HCT116 (cell line): ENCODE measurements around the gene HSD17B12. TPM values are rescaled to one million over a fixed set of nuclear protein-coding genes. Genes with fewer than 3 reads are reported as not detected.

Experiments
- ATAC-seq: fragments of 200-7000 bp; cut with Tn5 transposase; 2 replicates; pipeline ENCODE4 v1.9.1; 2020; ENCODE audit warnings: mild to moderate bottlenecking, moderate library complexity
- BruUV-seq: library from RNA; stranded (reverse); fragments of 400-500 nt; replicated peaks from 2 replicates; lab custom pipeline; 2021; lab: Mats Ljungman, UMichigan
- CTCF ChIA-PET: fragments of 300-600 bp; sonication (Branson Sonifier 250); formaldehyde crosslinking; loops from one replicate; lab custom pipeline; 2021; ENCODE audit warnings: antibody characterized with exemption; lab: Charles Lee
- POLR2A ChIA-PET: fragments of 300-600, 350-600 bp; sonication (Branson Sonifier 250); formaldehyde crosslinking; loops from one replicate; lab custom pipeline; 2021; ENCODE audit warnings: antibody characterized with exemption; lab: Charles Lee
- RAD21 ChIA-PET, 2 experiments: fragments of 300-600 bp; sonication (Branson Sonifier 250); formaldehyde crosslinking; loops; one replicate each; lab custom pipeline; 2023; ENCODE audit warnings: low total read pairs in 2 of 2; ENCODE audit not compliant: uncharacterized antibody in 2 of 2, unreplicated experiment in 2 of 2, low non-redundant PET in 1 of 2; lab: Charles Lee
- DNase-seq: peaks from one replicate; pipeline ENCODE4 v3.0.0-alpha.2; 2010; ENCODE audit warnings: low read depth, low spot score
- H2AFZ ChIP-seq: fragments of 200-600 bp; shearing (Covaris generic), sonication (generic); 2 replicates; pipeline ENCODE4 v1.6.1; 2017; ENCODE audit warnings: low read depth, mixed run types, mixed read lengths, antibody characterized with exemption, low read length; ENCODE audit not compliant: poor library complexity, severe bottlenecking
- H3K27ac ChIP-seq: 2 replicates; pipeline ENCODE4 v1.5.1; 2012; ENCODE audit warnings: low read depth, low read length
- H3K27me3 ChIP-seq: fragments of 200-600 bp; sonication (generic); 2 replicates; pipeline ENCODE4 v1.6.1; 2016; ENCODE audit warnings: mixed run types, low read length, mixed read lengths; ENCODE audit not compliant: insufficient read depth
- H3K36me3 ChIP-seq, 2 experiments: fragments of 200-500 bp in 1 of 2; fragments of 200-600 bp in 1 of 2; sonication (Bioruptor generic) in 1 of 2; sonication (generic) in 1 of 2; 2 replicates each; pipeline versions ENCODE4 v1.5.1 to v1.6.1; 2014 to 2016; ENCODE audit warnings: low read length in 2 of 2, inconsistent platforms in 1 of 2, mixed read lengths in 1 of 2, mixed run types in 1 of 2; ENCODE audit not compliant: insufficient read depth in 2 of 2, control insufficient read depth in 1 of 2
- H3K4me1 ChIP-seq, 2 experiments: fragments of 200-600 bp in 1 of 2; sonication (generic) in 1 of 2; 2 replicates each; pipeline versions ENCODE4 v1.5.1 to v1.6.1; 2012 to 2017; ENCODE audit warnings: low read length in 2 of 2, inconsistent platforms in 1 of 2, mild to moderate bottlenecking in 1 of 2, mixed read lengths in 1 of 2, mixed run types in 1 of 2, moderate library complexity in 1 of 2; ENCODE audit not compliant: insufficient read depth in 2 of 2, control insufficient read depth in 1 of 2
- H3K4me2 ChIP-seq: fragments of 200-600 bp; sonication (generic); 2 replicates; pipeline ENCODE4 v1.6.1; 2017; ENCODE audit warnings: mixed run types, low read length, mixed read lengths
- H3K4me3 ChIP-seq, 2 experiments: fragments of 200-600 bp in 1 of 2; sonication (generic) in 1 of 2; replicated peaks in 1 of 2; 2 replicates each; pipeline ENCODE4 v1.5.1; 2011 to 2016; ENCODE audit warnings: low read length in 2 of 2, control low read depth in 1 of 2, low read depth in 1 of 2, mild to moderate bottlenecking in 1 of 2, mixed read lengths in 1 of 2, mixed run types in 1 of 2
- H3K79me2 ChIP-seq: fragments of 200-600 bp; sonication (generic); 2 replicates; pipeline ENCODE4 v1.6.1; 2017; ENCODE audit warnings: mild to moderate bottlenecking, mixed run types, low read length, moderate library complexity, mixed read lengths; ENCODE audit not compliant: insufficient read depth
- H3K9ac ChIP-seq: fragments of 200-600 bp; sonication (generic); 2 replicates; pipeline ENCODE4 v1.6.1; 2016; ENCODE audit warnings: low read length, mixed read lengths
- H3K9me2 ChIP-seq: fragments of 200-600 bp; sonication (generic), shearing (Covaris generic); 2 replicates; pipeline ENCODE4 v1.6.1; 2017; ENCODE audit warnings: mixed run types, mild to moderate bottlenecking, moderate library complexity; ENCODE audit not compliant: insufficient read depth
- H3K9me3 ChIP-seq, 2 experiments: fragments of 200-500 bp in 1 of 2; fragments of 200-600 bp in 1 of 2; sonication (Bioruptor generic) in 1 of 2; sonication (generic) in 1 of 2; 2 replicates each; pipeline ENCODE4 v1.6.1; 2014 to 2017; ENCODE audit warnings: low read length in 2 of 2, mixed read lengths in 2 of 2, inconsistent platforms in 1 of 2, low read depth in 1 of 2, mild to moderate bottlenecking in 1 of 2, mixed run types in 1 of 2, moderate library complexity in 1 of 2; ENCODE audit not compliant: control insufficient read depth in 1 of 2, insufficient read depth in 1 of 2
- H4K20me1 ChIP-seq: fragments of 200-600 bp; sonication (generic), shearing (Covaris generic); 2 replicates; pipeline ENCODE4 v1.6.1; 2017; ENCODE audit warnings: mixed run types, mild to moderate bottlenecking, moderate library complexity; ENCODE audit not compliant: insufficient read depth
- ATF3 ChIP-seq: IDR thresholded peaks from 2 replicates; pipeline ENCODE4 v1.6.1; 2012
- CBX3 ChIP-seq: IDR thresholded peaks from 2 replicates; pipeline ENCODE4 v1.6.1; 2012; ENCODE audit warnings: low read depth
- EGR1 ChIP-seq: IDR thresholded peaks from 2 replicates; pipeline ENCODE4 v1.6.1; 2012; ENCODE audit warnings: low read depth
- EZH2 ChIP-seq: fragments of 200-600 bp; sonication (generic); IDR thresholded peaks from 2 replicates; pipeline ENCODE4 v1.6.1; 2017; ENCODE audit warnings: antibody characterized with exemption, mixed run types
- EZH2phosphoT487 ChIP-seq: fragments of 200-600 bp; IDR thresholded peaks from 2 replicates; pipeline ENCODE4 v1.6.1; 2018; ENCODE audit warnings: antibody characterized with exemption, borderline replicate concordance
- FOSL1 ChIP-seq: IDR thresholded peaks from 2 replicates; pipeline ENCODE4 v1.6.1; 2012; ENCODE audit warnings: low read depth
- JUND ChIP-seq: IDR thresholded peaks from 2 replicates; pipeline ENCODE4 v1.6.1; 2012
- POLR2A ChIP-seq: IDR thresholded peaks from 2 replicates; pipeline ENCODE4 v1.7.0; 2011; ENCODE audit warnings: borderline replicate concordance; ENCODE audit not compliant: insufficient read depth, insufficient read length; ENCODE audit errors: extremely low read depth
- POLR2AphosphoS5 ChIP-seq: IDR thresholded peaks from 2 replicates; pipeline ENCODE4 v1.6.1; 2011; ENCODE audit warnings: mild to moderate bottlenecking, low read depth, low read length, moderate library complexity
- RAD21 ChIP-seq: IDR thresholded peaks from 2 replicates; pipeline ENCODE4 v1.6.1; 2012; ENCODE audit warnings: low read depth, mild to moderate bottlenecking
- SRF ChIP-seq: IDR thresholded peaks from 2 replicates; pipeline ENCODE4 v1.6.1; 2012; ENCODE audit warnings: low read depth
- TCF7L2 ChIP-seq: IDR thresholded peaks from 2 replicates; pipeline ENCODE4 v1.7.0; 2011; ENCODE audit warnings: borderline replicate concordance, inconsistent platforms; ENCODE audit not compliant: insufficient read depth, insufficient read length; ENCODE audit errors: extremely low read depth
- intact Hi-C: fragments of 100-400 bp; cut with micrococcal nuclease; formaldehyde crosslinking; loops from 2 replicates; pipeline ENCODE4 v1.10.0; 2022
- total RNA-seq: library from RNA; stranded (reverse); gene quantifications from one replicate; pipeline ENCODE4 v1.2.1, GENCODE V29; 2021; ENCODE audit not compliant: unreplicated experiment
- TF ChIP-seq, protein P1 (sequence below): IDR thresholded peaks from 2 replicates; pipeline ENCODE4 v1.6.1; 2011; ENCODE audit warnings: mild to moderate bottlenecking, low read length, moderate library complexity; ENCODE audit not compliant: insufficient replicate concordance; ENCODE audit errors: extremely low read depth
- TF ChIP-seq, protein P2 (sequence below): IDR thresholded peaks from 2 replicates; pipeline ENCODE4 v1.6.1; 2012

Gene HSD17B12
- total RNA-seq, 1 experiment from 2014 or later: 83.7 TPM

DNA sequence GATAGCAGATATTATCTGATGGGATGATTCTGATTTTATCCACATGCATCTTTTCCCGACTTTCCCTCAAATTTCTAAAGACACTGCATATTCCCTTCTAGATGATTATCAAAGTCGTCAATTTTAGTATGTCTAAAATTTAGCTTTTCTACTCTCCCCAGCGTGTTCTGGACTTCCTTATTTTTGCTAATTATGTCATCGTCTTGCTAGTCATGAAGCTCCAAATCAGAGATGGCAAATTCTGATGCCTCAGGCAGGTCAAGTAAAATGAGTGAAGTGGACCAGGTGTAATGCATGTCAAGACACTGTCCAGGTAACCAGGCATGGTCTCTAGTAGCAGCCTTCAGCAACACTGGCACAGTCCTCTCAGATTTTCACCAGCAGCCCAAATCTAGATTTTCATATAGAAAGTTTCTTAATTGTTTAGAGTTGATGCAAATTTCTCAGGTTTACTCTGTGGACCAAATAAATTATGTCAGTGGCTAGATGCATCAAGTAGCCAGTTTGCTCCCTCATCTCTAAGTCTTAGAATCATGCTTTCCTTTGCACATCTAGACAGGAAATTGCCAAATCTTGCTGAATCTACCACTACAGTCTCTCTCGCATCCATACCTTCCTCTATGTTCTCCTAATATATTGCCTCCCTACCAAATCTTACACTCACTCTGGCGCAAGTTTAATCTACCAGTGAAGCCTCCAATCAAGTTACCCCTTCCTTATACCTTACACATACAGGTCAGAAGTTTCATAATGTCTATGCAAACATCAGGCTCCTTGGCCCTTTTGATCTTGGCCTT is 10.6 kb downstream of the HSD17B12 start:
- CTCF ChIA-PET: no interaction called here
- Histone ChIP-seq H2AFZ (no peak overlapping the region), H3K79me2 (peaks cover 83% of the 10 kb centered on the region), H3K36me3 (no peaks in the 10 kb centered on the region), H3K9me3 (no peaks in the 10 kb centered on the region), H3K4me3 (no peak overlapping the region), H4K20me1 (0 out of 2 replicates have a peak, but pooled peaks cover 3% of the 10 kb centered on the region), H3K9me2 (no peaks in the 10 kb centered on the region), H3K4me1 (no peaks in the 10 kb centered on the region), H3K27ac (no peak overlapping the region), H3K9ac (no peak overlapping the region), H3K4me2 (no peak overlapping the region), H3K27me3 (no peaks in the 10 kb centered on the region)
- no peak for TF ChIP-seq POLR2AphosphoS5
- TF ChIP-seq EZH2phosphoT487: no peak
- TF ChIP-seq, protein P1, sequence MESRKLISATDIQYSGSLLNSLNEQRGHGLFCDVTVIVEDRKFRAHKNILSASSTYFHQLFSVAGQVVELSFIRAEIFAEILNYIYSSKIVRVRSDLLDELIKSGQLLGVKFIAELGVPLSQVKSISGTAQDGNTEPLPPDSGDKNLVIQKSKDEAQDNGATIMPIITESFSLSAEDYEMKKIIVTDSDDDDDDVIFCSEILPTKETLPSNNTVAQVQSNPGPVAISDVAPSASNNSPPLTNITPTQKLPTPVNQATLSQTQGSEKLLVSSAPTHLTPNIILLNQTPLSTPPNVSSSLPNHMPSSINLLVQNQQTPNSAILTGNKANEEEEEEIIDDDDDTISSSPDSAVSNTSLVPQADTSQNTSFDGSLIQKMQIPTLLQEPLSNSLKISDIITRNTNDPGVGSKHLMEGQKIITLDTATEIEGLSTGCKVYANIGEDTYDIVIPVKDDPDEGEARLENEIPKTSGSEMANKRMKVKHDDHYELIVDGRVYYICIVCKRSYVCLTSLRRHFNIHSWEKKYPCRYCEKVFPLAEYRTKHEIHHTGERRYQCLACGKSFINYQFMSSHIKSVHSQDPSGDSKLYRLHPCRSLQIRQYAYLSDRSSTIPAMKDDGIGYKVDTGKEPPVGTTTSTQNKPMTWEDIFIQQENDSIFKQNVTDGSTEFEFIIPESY: no peak
- TF ChIP-seq TCF7L2: no peak
- TF ChIP-seq POLR2A: no peak
- no peak for TF ChIP-seq EGR1
- no peak for TF ChIP-seq RAD21
- TF ChIP-seq FOSL1: no peak
- TF ChIP-seq JUND: no peak
- no peak for TF ChIP-seq ATF3
- no peak for TF ChIP-seq EZH2
- TF ChIP-seq, protein P2, sequence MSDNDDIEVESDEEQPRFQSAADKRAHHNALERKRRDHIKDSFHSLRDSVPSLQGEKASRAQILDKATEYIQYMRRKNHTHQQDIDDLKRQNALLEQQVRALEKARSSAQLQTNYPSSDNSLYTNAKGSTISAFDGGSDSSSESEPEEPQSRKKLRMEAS: no peak
- no peak for TF ChIP-seq CBX3
- TF ChIP-seq SRF: no peak
- POLR2A ChIA-PET: no interaction called here
- ATAC-seq (no peak), DNase-seq (no peak)
- no TSS peak for BruUV-seq
- intact Hi-C loops: no loop called here
- RAD21 ChIA-PET: no interaction called here
